ENCODE measurements around the gene CD151.

CD151 gene

DNA sequence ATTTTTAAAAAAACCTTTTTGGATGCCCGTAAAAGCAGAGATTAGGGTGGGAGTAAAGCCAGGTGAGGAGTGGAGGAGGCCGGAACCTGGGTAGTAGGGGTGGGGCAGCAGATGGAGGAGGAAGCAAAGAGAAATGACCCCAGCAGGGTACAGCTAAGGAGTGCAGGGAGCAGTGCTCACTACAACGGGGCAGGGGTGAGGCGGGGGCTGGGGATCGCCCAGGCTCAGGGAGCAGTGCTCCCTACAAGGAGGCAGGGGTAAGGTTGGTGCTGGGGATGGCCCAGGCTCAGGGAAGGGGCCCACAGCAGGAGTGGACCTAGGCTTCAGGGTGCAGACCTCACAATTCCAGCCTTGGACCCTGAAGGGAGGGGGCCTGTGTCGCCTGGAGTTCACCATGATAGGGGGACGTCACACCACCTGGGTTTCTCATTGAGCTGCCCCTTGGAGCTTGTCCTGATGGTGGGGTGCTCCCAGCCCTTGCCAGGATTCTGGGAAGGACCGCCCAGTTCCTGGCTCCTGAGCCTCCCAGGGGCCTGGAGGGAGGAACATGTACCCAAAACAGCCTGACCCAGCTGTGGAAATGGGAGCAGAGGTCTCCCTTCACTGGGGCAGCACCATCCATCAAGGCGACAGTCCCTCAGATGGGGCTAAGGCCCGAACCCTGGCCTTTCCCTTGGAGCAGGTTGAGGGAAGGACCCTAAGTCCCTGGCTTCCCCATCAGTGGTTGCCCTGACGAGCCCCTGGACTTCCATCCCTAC lies 16.9 kb upstream of the CD151 start:
- no peak for DNase-seq

DNA sequence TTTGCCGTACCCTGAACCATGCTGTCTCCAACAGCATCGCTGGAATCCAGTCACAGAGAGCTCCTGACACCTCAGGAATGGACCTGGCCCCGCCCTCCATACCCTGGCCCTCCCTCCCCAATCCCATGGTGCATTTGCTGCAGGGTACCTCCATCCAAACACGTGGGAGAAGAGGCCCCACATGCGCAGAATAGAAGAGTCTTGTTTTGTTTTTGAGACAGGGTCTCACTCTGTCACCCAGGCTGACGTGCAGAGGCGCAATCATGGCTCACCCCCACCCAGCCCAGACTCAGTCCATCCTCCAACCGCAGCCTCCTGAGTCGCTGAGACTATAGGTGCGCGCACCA lies 16.3 kb upstream of the CD151 start:
- no peak for DNase-seq

DNA sequence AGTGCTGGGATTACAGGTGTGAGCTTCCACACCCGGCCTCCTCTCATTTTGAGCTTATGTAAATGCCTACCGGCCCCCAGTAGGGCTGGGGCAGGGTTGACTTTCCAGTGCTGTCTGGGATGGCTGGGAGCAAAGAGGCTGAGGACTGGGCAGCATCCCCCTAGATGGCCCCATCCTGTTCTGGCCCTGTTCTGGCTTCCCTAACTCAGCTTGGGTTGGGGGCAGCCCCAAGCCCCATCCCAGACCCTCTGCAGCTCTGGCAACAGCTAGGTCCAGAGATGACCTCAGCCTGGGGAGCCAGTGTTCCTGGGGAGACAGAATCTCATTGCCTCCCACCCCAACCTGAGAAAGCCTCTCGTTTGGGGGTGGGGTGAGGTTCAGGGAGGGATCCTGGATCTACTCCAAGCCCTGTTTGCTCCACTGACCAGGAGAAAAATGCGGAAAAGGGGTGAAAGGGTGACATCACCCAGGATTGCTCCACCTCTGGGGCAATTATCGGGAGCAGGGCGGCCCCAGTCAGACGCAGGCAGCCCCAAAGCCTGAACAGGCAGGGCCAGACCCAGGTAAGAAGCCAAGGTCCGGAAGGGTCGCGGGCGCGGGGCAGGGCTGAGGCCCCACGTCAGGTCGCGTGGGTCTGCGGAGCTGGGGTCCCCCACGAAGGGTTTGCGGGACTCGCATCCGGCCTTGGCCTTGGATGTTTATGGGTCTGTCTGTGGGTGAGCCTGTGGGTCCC lies 14.2 kb upstream of the CD151 start, which contains the start of gene PNPLA2:
TSS of gene PNPLA2 (plus strand) at position 519 of the 733 bp plus-strand sequence. CDS start 805 bp downstream, outside the sequence.
- DNase-seq: no peak

DNA sequence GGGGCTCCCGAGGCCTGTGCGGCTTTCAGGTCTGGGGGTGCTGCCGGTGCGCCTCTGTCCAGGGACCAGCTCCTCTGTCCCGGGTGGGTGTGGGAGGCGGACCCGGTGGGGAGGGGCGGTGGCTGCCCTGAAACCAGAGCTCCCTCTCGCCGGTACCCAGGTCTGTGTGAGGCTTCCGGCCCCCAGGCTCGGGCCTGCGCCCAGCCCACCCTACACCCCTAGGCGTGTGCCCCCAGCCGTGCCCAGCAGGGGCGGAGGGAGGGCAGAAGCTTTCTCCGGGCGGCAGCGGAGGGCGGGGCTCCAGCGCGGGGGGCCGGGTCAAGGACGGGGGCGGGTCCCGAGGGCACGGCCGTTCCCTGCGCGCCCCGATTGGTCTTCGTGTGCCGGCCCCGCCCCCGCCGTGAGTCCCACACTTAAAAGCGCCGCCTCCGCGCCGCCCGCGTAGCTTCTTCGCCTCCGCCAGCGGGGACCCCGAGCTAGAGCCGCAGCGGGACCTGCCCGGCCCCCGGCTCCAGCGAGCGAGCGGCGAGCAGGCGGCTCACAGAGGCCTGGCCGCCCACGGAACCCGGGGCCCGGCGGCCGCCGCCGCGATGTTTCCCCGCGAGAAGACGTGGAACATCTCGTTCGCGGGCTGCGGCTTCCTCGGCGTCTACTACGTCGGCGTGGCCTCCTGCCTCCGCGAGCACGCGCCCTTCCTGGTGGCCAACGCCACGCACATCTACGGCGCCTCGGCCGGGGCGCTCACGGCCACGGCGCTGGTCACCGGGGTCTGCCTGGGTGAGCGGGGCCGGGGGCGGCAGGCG lies 13.4 kb upstream of the CD151 start:
- DNase-seq: peak; percentile 93

DNA sequence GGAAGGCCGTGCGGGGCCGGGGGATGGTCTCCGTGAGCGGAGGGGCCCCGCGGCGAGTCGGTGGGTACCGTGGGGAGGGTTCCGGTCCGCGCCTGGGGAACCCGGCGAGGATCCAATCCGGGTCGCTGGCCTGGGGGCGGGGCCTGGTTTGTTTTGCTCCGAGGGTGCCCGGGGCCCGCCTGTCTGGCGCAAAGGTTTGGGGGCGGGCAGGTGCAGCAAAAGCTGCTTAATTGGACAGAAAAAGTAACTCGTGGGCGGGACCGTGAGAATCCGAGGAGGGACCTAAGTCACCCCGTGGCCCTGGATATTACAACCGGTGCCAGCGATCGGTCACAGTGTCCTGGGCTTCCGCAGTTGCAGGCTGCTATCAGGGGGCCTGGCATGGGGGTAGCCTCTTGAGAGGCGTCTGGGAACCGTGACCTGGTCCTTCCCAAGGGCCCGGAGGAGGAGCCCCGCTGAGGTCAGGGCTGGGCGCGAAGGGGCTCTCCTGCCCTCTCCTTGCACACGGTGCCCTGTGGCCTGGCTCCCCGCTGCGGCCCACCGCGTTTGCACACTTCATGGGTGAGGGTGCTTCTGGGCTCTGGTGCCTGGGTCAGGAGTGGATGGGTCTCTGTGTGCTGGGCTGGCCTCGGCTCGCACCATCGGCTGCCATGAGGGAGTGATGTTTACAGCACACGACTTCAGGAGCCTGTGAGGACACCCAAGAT lies 12.7 kb upstream of the CD151 start:
- peak; percentile 93 for DNase-seq

DNA sequence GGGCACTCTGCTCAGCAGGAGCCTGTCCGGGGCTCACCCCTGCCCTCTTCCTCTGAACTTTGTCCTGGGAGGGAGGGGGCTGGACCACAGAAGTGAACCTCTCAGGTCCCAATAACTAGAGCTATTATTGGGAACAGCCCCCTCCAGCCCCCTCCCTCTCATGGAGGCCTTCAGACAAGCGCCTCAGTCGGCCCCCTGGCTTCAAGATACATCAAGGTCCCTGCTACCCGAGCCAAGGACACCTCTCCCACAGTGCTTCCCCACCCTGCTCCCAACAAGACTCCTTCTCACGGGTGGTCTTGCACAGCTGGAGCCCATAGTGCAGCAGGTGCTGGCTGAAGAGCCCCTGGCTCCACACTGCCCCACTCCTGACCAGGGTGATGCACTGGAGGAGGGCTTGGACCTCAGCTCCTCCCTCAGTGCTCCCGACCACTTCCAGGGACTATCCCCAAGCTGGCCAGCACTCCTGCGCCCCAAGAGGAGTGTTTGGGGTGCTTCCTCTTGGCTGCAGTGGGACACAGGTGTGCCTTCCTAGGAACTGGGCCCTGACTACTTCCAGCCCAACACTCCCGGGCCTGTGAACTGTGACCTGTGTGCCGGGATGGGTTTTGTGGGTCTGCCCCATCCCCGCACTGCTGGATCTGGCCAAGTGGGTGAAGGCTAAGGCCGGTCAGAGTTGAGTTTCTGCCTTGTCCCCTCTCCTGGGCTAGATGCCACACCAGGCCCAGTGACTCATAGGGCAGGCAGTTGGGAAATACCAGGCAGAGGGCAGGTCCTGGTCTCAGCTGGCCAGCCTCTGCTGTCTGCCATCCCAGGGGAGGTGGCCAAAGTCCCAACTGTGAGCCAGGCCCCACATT lies 11.9 kb upstream of the CD151 start:
- DNase-seq: no peak

DNA sequence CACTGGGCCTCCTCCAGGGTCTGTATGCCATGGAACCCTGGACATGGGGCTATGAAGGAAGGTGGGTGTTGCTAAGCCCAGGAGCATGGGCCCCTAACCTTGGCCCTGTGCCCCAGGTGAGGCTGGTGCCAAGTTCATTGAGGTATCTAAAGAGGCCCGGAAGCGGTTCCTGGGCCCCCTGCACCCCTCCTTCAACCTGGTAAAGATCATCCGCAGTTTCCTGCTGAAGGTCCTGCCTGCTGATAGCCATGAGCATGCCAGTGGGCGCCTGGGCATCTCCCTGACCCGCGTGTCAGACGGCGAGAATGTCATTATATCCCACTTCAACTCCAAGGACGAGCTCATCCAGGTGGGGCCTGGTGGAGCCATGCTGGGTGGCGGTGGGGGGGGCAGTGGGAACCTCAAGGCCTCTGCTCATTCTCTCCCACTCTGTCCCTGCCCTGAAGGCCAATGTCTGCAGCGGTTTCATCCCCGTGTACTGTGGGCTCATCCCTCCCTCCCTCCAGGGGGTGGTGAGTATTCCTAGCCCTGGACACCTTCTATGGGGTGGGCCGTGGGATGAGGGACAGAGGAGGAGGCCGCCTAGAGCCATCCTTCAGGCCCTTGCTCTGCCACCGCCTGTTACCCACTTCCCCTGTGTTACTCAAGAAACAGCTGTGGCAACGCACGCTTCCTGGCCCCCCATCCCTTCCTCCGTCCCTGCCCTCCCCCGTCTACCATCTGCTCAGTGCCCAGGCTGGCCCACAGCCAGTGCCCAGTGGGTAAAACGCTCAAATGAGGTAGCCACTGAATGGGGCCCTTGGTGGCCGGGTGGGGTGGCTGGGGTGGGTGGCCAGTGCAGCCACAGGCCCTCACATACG lies 11.0 kb upstream of the CD151 start:
- no peak for DNase-seq

DNA sequence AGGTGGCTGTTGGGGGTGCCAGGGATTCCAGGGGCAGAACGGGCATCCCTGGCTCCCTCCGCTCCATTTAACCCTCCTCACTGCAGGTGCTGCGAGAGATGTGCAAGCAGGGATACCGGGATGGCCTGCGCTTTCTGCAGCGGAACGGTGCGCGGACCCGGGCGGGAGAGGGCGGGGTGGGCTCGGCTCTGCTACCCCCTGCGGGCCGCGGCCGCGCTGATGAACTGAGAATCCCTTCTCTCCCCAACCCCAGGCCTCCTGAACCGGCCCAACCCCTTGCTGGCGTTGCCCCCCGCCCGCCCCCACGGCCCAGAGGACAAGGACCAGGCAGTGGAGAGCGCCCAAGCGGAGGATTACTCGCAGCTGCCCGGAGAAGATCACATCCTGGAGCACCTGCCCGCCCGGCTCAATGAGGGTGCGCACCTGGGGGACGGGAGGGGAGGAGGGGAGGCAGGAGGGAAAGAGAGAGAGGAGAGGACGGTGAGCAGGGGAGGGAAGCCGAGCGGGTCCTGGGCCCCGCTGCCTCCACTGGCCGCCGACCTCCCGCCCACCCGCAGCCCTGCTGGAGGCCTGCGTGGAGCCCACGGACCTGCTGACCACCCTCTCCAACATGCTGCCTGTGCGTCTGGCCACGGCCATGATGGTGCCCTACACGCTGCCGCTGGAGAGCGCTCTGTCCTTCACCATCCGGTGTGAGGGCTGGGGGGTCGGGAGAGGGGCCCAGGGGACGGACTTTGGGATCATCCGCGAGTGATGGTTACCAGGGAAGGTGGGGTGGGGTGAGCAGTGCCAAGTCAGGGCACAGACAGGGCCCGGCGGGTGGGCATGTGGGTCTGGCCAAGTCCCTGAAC lies 9.1 kb upstream of the CD151 start:
- no peak for DNase-seq

DNA sequence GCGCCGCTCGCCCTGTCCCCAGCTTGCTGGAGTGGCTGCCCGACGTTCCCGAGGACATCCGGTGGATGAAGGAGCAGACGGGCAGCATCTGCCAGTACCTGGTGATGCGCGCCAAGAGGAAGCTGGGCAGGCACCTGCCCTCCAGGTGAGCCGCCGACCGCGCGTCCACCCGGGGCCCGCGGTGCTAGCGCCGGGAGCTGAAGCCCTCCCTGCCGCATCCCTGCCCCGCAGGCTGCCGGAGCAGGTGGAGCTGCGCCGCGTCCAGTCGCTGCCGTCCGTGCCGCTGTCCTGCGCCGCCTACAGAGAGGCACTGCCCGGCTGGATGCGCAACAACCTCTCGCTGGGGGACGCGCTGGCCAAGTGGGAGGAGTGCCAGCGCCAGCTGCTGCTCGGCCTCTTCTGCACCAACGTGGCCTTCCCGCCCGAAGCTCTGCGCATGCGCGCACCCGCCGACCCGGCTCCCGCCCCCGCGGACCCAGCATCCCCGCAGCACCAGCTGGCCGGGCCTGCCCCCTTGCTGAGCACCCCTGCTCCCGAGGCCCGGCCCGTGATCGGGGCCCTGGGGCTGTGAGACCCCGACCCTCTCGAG lies 8.4 kb upstream of the CD151 start:
- DNase-seq: no peak

DNA sequence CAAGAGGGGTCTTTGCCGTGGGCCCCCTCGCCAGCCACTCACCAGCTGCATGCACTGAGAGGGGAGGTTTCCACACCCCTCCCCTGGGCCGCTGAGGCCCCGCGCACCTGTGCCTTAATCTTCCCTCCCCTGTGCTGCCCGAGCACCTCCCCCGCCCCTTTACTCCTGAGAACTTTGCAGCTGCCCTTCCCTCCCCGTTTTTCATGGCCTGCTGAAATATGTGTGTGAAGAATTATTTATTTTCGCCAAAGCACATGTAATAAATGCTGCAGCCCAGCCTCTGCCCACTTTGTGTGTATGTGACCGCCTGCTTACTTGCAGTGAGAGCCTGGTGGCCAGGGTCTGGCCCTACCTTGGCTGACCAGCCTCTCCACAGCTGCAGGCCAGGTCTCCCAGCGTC lies 7.8 kb upstream of the CD151 start:
- DNase-seq: no peak

DNA sequence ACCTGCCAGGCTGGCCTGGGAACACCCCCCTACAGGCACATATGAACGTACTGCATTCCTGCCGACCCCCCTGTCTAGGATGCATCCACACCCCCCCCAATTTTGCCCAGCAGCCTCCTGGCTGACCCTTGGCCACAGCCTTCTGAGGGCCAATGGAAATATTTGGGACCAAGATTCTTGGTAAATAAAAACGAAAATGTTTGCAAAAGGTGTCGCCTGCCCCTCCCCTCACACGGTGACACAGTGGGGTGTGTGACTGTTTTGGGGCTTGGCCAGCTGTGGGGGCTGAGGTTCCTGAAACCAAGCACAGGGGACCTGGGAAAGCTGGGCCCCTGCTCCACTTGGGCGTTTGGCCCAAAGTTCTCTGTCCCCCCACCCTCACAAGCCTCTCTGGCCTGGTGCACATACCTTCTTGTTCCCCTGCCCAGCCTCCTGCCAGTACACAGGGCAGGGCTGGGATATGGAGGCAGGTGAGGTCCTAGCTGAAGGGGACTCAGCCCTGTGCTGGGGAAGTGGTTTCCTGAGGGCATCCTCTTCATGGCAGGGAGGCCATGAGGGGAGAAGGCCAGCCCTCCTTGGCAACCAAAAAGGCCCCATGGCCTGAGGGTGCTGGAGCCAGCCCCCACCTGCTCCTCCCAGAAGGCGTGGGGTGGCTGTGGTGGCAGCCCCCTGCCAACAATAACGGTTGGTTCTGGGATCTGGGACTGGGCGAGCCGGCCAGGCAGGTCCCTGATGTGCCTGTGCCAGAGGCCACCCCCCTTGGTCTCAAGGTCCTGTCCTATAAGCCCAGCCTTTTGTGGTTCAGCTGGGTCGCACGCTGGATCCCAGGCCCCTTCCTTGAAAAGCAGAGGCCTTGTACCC lies 7.2 kb upstream of the CD151 start:
- DNase-seq: no peak

DNA sequence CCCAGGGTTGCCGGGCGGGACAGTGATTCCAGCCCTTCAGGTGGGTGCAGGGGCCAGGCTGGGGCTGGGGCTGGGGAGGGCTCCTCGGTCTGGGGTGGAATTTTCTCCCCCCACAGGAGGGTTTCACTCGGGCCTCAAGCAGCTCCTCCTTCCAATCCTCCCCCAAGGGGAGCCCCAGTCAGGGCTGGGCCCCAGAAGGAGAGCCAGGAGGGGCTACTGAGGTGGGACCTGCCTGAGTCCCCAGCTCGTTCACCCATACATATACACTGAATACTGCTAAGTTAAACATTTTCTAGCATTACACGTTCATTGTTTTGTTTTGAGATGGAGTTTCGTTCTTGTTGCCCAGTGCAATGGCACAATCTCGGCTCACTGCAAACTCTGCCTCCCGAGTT lies 6.5 kb upstream of the CD151 start:
- DNase-seq: no peak

DNA sequence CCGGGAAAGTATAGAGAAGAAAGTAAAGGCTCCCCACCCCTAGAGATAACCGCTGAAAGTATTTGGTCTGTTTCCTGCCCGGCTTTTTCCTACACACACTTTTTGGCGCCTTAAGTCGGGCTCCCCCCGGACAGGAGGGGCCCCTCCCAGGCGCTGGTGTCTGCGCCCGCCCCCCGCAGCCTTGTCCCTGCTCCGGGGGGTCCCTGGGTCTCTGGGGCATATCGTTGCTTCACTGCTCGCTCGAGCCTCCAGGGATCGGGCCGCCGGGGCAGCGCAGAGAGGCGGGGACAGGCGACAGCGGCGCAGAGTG lies 6.0 kb upstream of the CD151 start:
- DNase-seq: no peak

DNA sequence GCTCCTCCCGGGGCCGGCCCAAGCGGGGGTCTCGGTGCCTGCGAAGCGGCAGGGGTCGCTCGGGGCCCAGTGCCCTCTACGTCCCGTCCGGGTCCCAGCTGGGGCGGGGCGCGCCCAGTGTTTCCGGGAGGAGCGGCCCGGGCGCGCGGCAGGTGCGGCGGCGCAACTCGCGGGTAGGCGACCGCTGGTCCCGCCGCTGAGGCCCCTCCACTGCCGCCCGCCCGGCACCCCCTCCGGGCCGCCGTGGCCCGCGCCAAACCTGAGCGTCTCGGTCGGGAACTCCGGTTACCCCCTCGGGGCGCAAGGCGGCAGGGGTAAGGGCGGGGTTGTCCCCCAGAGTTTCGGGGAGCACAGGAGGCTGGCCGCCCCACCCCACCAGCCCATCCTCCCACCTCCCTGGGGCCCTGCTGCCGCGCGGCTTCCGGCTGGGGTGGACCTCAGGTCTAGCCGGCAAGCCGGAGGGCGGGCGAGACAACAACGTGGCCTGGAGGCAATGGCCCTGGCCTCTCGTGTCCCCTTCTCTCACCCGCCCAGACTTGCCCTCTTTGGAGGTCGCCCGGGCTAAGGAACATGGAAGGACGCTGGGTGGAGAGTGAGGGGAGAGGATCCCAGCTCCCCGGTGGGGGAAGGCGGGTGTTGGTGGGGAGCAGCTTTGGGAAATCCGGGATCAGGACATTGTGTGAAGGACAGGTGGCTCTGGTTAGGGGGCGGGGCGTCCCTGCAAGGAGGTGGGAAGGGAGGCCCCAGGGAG lies 5.4 kb upstream of the CD151 start:
- DNase-seq: no peak

DNA sequence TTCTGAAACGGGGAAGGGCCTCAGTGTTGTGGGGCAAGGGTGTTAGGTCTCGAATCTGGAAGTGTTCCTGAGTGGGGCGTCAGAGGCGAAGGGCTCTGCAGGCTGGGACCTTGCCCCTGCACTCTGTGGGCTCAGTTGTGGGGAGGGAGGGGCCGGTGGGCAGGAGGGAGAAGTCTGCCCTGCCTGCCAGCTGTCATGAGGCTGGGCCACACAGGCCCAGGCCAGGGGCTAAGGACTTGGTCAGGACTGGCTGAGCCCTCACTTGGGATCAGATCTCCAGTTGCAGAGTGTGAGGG lies 4.9 kb upstream of the CD151 start, which contains the start of gene CRACR2B:
TSS of gene CRACR2B (plus strand) at position 23 of the 296 bp plus-strand sequence. CDS start 689 bp downstream, outside the sequence.
- DNase-seq: no peak

DNA sequence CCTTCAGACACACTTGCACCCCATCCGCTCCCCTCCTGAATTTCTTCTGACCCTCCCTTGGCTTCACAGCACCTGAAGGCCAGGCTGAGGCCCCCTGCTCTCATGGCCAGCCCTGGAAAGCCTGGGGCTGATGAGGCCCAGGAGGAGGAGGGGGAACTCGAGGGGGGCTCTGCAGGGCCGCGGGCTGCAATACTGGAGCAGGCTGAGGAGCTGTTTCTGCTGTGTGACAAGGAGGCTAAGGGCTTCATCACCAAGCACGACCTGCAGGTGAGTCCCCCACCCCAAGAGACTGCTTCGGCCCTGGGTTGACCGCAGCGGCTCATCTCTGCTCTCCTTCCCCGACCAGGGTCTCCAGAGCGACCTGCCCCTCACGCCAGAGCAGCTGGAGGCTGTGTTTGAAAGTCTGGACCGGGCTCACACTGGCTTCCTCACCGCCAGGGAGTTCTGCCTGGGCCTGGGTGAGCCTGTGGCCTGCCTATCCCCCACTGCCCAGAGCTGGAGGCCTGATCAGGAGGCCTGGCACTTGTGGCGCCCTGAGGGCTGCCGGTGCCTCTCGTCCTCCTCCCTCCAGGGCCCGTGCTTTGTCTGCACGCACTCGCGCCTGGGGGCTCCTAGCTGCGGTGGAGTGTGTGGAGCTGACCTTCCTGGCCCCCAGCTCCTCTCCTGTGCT lies 4.1 kb upstream of the CD151 start:
- no peak for DNase-seq

DNA sequence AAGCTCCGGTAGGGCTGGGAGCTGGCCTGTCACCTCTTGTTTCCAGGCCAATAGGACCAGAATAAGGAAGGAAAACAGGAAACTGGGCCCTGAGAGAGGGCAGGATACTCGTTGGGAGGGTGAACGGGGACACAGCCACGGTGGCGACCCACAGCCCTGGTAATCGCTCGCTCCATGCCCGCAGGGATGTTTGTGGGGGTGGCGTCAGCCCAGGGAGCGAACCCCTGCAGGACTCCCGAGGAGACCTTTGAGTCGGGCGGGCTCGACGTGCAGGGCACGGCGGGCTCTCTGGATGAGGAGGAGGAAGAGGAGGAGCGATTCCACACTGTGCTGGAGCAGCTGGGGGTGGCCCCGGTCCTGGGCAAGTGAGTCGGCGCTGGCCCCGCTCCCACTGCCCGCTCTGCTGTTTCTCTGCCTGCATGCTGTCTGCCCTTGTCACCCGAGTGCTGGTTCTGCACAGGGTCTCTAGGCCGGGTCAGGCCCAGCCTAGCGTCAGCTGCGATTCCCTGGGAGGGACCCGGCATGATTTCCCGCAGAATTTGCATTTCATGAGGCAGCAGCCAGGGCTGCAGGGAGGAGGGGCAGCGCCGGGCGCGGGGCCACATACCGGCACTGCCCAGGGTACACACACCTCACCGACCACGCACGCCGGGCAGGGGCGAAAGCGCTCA lies 3.4 kb upstream of the CD151 start:
- DNase-seq: no peak
